Measurements from ENCODE around the gene GRID1. TPM values are rescaled to one million over a fixed set of nuclear protein-coding genes. Genes with fewer than 3 reads are reported as not detected.

GRID1 gene
- total and polyA plus RNA-seq, 9 of the 15 experiments (the other 6 are each of a cell fraction or from before 2014, with no cell fraction given), result 0.01 to 7.2 (median 1.2) TPM

- no peak overlapping the region for H2AFZ ChIP-seq (ENCODE audit: low read depth, low read length)
- in situ Hi-C loops (cut with MboI) (no loop called here), intact Hi-C loops (cut with micrococcal nuclease) (no loop called here)
- H3K9me3 ChIP-seq (replicated peaks; ENCODE audit: control insufficient read depth, insufficient read depth, low read depth, low read length), result no peaks in the 10 kb centered on the region
- FAIRE-seq (no peak), ATAC-seq (no peak), DNase-seq (ENCODE audit: extremely low read depth in 1 of 4, low spot score in 3 of 4) (no peak)
- POLR2A ChIA-PET, result no interaction called here
- peaks cover 0 to 6% of the 10 kb centered on the region in 2 experiments; a peak in 1 of 5 replicates for H3K27me3 ChIP-seq (ENCODE audit: control insufficient read depth in 2 of 2, insufficient read depth in 2 of 2, low read length in 2 of 2)
- no peak overlapping the region for H3K4me3 ChIP-seq
- H3K9me1 ChIP-seq (ENCODE audit: control insufficient read depth, insufficient read depth, low read length), result no peaks in the 10 kb centered on the region
- no peak overlapping the region for H3K27ac ChIP-seq (ENCODE audit: extremely low read depth, low read depth, low read length)
- H3K4me1 ChIP-seq (replicated peaks in 1 of 2; ENCODE audit: control insufficient read depth in 2 of 2, insufficient read depth in 2 of 2, low read length in 2 of 2), result peaks cover 0 to 4% of the 10 kb centered on the region in 2 experiments; a peak in 1 of 5 replicates
- no peaks in the 10 kb centered on the region for H3K79me2 ChIP-seq (ENCODE audit: control insufficient read depth, insufficient read depth, low read length)
- CTCF ChIA-PET (ENCODE audit: low intra/inter-chr PET ratio), result no interaction called here
- no peak overlapping the region for H3K4me2 ChIP-seq (ENCODE audit: insufficient read depth, low read length)
- no peaks in the 10 kb centered on the region for H3K36me3 ChIP-seq (ENCODE audit: control insufficient read depth, insufficient read depth, low read length)
- no peaks in the 10 kb centered on the region for H4K20me1 ChIP-seq (replicated peaks; ENCODE audit: control insufficient read depth, insufficient read depth, low read length)
- 0% methylated on average over 6 of the region's 6 CpGs for WGBS (ENCODE audit: insufficient coverage, low coverage, missing lambda C conversion rate)
- no TSS peak for BruUV-seq (replicated peaks)
- H3K9ac ChIP-seq (ENCODE audit: insufficient read depth in 1 of 2, low read depth in 2 of 2, low read length in 2 of 2), result no peak overlapping the region
- no peak for TF ChIP-seq PHB2 (IDR thresholded peaks at IDR 0.05; ENCODE audit: low read depth)
- TF ChIP-seq ARID3B (CRISPR knock-in tag; IDR thresholded peaks at IDR 0.05; ENCODE audit: borderline replicate concordance), result no peak
Measured at GRCh38 chr10:86350897-86351296, 15.7 kb downstream of the GRID1 start.

GRCh38 chr10:86349940-86350630 is 16.5 kb downstream of the GRID1 start:
- H3K36me3 ChIP-seq (ENCODE audit: control insufficient read depth, insufficient read depth, low read length), result no peaks in the 10 kb centered on the region
- H2AFZ ChIP-seq (ENCODE audit: low read depth, low read length), result no peak overlapping the region
- no peak overlapping the region for H3K4me3 ChIP-seq
- peaks cover 0 to 6% of the 10 kb centered on the region in 2 experiments; a peak in 1 of 5 replicates for H3K27me3 ChIP-seq (ENCODE audit: control insufficient read depth in 2 of 2, insufficient read depth in 2 of 2, low read length in 2 of 2)
- WGBS (ENCODE audit: insufficient coverage, low coverage, missing lambda C conversion rate), result 0% methylated on average over 3 of the region's 5 CpGs
- peaks cover 0 to 4% of the 10 kb centered on the region in 2 experiments; a peak in 1 of 5 replicates for H3K4me1 ChIP-seq (replicated peaks in 1 of 2; ENCODE audit: control insufficient read depth in 2 of 2, insufficient read depth in 2 of 2, low read length in 2 of 2)
- H3K79me2 ChIP-seq (ENCODE audit: control insufficient read depth, insufficient read depth, low read length), result no peaks in the 10 kb centered on the region
- H3K9ac ChIP-seq (ENCODE audit: insufficient read depth in 1 of 2, low read depth in 2 of 2, low read length in 2 of 2), result no peak overlapping the region
- H4K20me1 ChIP-seq (replicated peaks; ENCODE audit: control insufficient read depth, insufficient read depth, low read length), result no peaks in the 10 kb centered on the region
- no TSS peak for BruUV-seq (replicated peaks)
- no peaks in the 10 kb centered on the region for H3K9me3 ChIP-seq (replicated peaks; ENCODE audit: control insufficient read depth, insufficient read depth, low read depth, low read length)
- H3K27ac ChIP-seq (ENCODE audit: extremely low read depth, low read depth, low read length), result no peak overlapping the region
- CTCF ChIA-PET (ENCODE audit: low intra/inter-chr PET ratio), result no interaction called here
- DNase-seq (ENCODE audit: extremely low read depth in 1 of 4, low spot score in 3 of 4), result no peak
- intact Hi-C loops (cut with micrococcal nuclease), result no loop called here
- ATAC-seq, result no peak
- TF ChIP-seq SP1 (CRISPR knock-in tag; IDR thresholded peaks at IDR 0.05), result no peak
- no peak for TF ChIP-seq ZNF217 (CRISPR knock-in tag; IDR thresholded peaks at IDR 0.05)
- TF ChIP-seq ZNF436 (CRISPR knock-in tag; IDR thresholded peaks at IDR 0.05), result no peak
- no peak for TF ChIP-seq SOX6 (IDR thresholded peaks at IDR 0.05)
- TF ChIP-seq ELF1 (tag; IDR thresholded peaks at IDR 0.05), result no peak
- no peak for TF ChIP-seq FOS (IDR thresholded peaks at IDR 0.05; ENCODE audit: extremely low read depth, insufficient read length)
- in situ Hi-C loops (cut with MboI), result no loop called here
- H3K9me1 ChIP-seq (ENCODE audit: control insufficient read depth, insufficient read depth, low read length), result no peaks in the 10 kb centered on the region
- no peak overlapping the region for H3K4me2 ChIP-seq (ENCODE audit: insufficient read depth, low read length)
- POLR2A ChIA-PET, result no interaction called here
- no peak for FAIRE-seq
